Ovary (tissue), 9 donors: ENCODE measurements around the gene LRP1B. TPM values are rescaled to one million over a fixed set of nuclear protein-coding genes. Genes with fewer than 3 reads are reported as not detected.

Source experiments
- DNase-seq, 5 donors: peaks; one replicate each; pipeline ENCODE4 v3.0.0-alpha.2; 2019 to 2020
- H3K27ac ChIP-seq, 2 donors: fragments of 200-600 bp; one replicate each; pipeline versions ENCODE4 v1.5.1 to v1.8.0; 2019 to 2022
- H3K27me3 ChIP-seq: fragments of 200-600 bp; one replicate; pipeline ENCODE4 v1.8.0; 2022
- H3K36me3 ChIP-seq: fragments of 200-600 bp; sonication (generic); one replicate; pipeline ENCODE4 v1.5.1; 2019
- H3K4me1 ChIP-seq: one replicate; pipeline ENCODE4 v1.8.1; 2013; ENCODE audit warnings: mild to moderate bottlenecking, moderate library complexity; ENCODE audit not compliant: insufficient read depth
- H3K4me3 ChIP-seq: fragments of 200-600 bp; sonication (generic); one replicate; pipeline ENCODE4 v1.5.1; 2017
- H3K9me3 ChIP-seq, 2 donors: fragments of 200-600 bp in 1 of 2; sonication (generic) in 1 of 2; one replicate each; pipeline versions ENCODE4 v1.5.1 to v1.8.1; 2013 to 2019; ENCODE audit warnings: mild to moderate bottlenecking in 1 of 2, moderate library complexity in 1 of 2
- CTCF ChIP-seq, 3 donors: fragments of 450-650 bp in 2 of 3; fragments of 200-600 bp in 1 of 3; IDR thresholded peaks; one replicate each; pipeline versions ENCODE4 v1.5.1 to v1.8.0; 2016 to 2022; ENCODE audit warnings: antibody characterized with exemption in 3 of 3, mild to moderate bottlenecking in 1 of 3
- EP300 ChIP-seq: sonication (generic); formaldehyde crosslinking; IDR thresholded peaks from one replicate; pipeline ENCODE4 v1.6.1; 2017; ENCODE audit warnings: antibody characterized with exemption
- POLR2A ChIP-seq: fragments of 450-650 bp; IDR thresholded peaks from one replicate; pipeline ENCODE4 v1.6.1; 2017; ENCODE audit warnings: antibody characterized with exemption, mild to moderate bottlenecking, moderate library complexity
- WGBS, 3 donors: extraction: QIAGEN DNeasy Blood & Tissue Kit in 1 of 3; methylation state at CpG; one replicate each; pipeline versions ENCODE4 v1.1.5 to v1.1.7; 2013 to 2017; 5-methylcytosine and 5-hydroxymethylcytosine counted together
- intact Hi-C, 4 donors: fragments of 100-400 bp; cut with DNase I; formaldehyde crosslinking; loops; one replicate each; pipeline versions ENCODE4 v1.11.0 to v1.15.1; 2022 to 2023
- polyA plus RNA-seq, 2 donors: library from polyadenylated mRNA; stranded (reverse); fragments of 200-250 nt in 1 of 2; fragments of 350-450 nt in 1 of 2; fragmentation: Illumina TruSeq in 1 of 2; extraction: RNeasy Lipid Tissue Mini Kit (QIAGEN cat#74804) in 1 of 2; gene quantifications; one replicate each; pipeline ENCODE4 v1.2.3, GENCODE V29; 2013 to 2014
- total RNA-seq, 7 donors: library from RNA; depleted of rRNA in 2 of 7; stranded (reverse); fragments of >200 nt in 2 of 7; fragmentation: NEBNext Ultra II Directional in 3 of 7; extraction: Animal tissue kit (Norgen Biotek cat#: 25700) in 3 of 7; gene quantifications; one replicate each; pipeline versions ENCODE4 v1.1.0 to v1.2.4, GENCODE V29; 2016 to 2023
- donor health status: DM: no; HTN: no; CAD: no; lungs with moderate emphysema.
- donor health status: DM: no; HTN: no; CAD: no.
- donor health status: Bipolar disorder and iron deficiency.
- donor health status: DM: yes; HTN: yes; CAD: no.
- donor health status: DM: no; HTN: no; CAD: no.
- donor health status: DM: yes; HTN: yes; CAD: no.

Gene LRP1B
- total and polyA plus RNA-seq, 9 donors, result 0.08 to 2.6 (median 0.37) TPM

- intact Hi-C loops, result no loop called here
- TF ChIP-seq CTCF (IDR thresholded peaks at IDR 0.05), result no peak
- TF ChIP-seq POLR2A, result no peak
- no peak for TF ChIP-seq EP300
- WGBS, 3 donors, result 20 to 42% (median 33%) methylated on average over 1 of the region's 1 CpG
- no peak for DNase-seq
- H3K36me3 ChIP-seq, result no peaks in the 10 kb centered on the region
- no peak overlapping the region for H3K4me3 ChIP-seq
- no peaks in the 10 kb centered on the region for H3K9me3 ChIP-seq
- H3K27ac ChIP-seq, result no peak overlapping the region
- no peaks in the 10 kb centered on the region for H3K27me3 ChIP-seq
- no peaks in the 10 kb centered on the region for H3K4me1 ChIP-seq
Measured at GRCh38 chr2:140593132-140593531, 1537.7 kb downstream of the LRP1B start.

- H3K27ac ChIP-seq, result no peak overlapping the region
- H3K27me3 ChIP-seq, result no peaks in the 10 kb centered on the region
- TF ChIP-seq POLR2A, result no peak
- TF ChIP-seq EP300, result no peak
- TF ChIP-seq CTCF (IDR thresholded peaks at IDR 0.05), result no peak
- no peaks in the 10 kb centered on the region for H3K9me3 ChIP-seq
- no peaks in the 10 kb centered on the region for H3K4me1 ChIP-seq
- DNase-seq, result no peak
- H3K4me3 ChIP-seq, result no peak overlapping the region
- H3K36me3 ChIP-seq, result no peaks in the 10 kb centered on the region
- intact Hi-C loops, result no loop called here
Measured at GRCh38 chr2:140589696-140590095, 1541.1 kb downstream of the LRP1B start.

GRCh38 chr2:140589273-140589672 lies 1541.5 kb downstream of the LRP1B start:
- intact Hi-C loops, result no loop called here
- no peak overlapping the region for H3K27ac ChIP-seq
- H3K4me1 ChIP-seq, result no peaks in the 10 kb centered on the region
- H3K36me3 ChIP-seq, result no peaks in the 10 kb centered on the region
- no peak for DNase-seq
- TF ChIP-seq EP300 (no peak), CTCF (IDR thresholded peaks at IDR 0.05) (no peak), POLR2A (no peak)
- no peaks in the 10 kb centered on the region for H3K9me3 ChIP-seq
- H3K27me3 ChIP-seq, result no peaks in the 10 kb centered on the region
- no peak overlapping the region for H3K4me3 ChIP-seq
- WGBS, 3 donors, result 53 to 60% (median 59%) methylated on average over 1 of the region's 1 CpG

- no peak for DNase-seq
- Histone ChIP-seq H3K36me3 (no peaks in the 10 kb centered on the region), H3K27ac (no peak overlapping the region), H3K9me3 (no peaks in the 10 kb centered on the region), H3K27me3 (no peaks in the 10 kb centered on the region), H3K4me1 (no peaks in the 10 kb centered on the region), H3K4me3 (no peak overlapping the region)
- TF ChIP-seq EP300 (no peak), POLR2A (no peak), CTCF (IDR thresholded peaks at IDR 0.05) (no peak)
- 76 to 85% (median 78%) methylated on average over 2 of the region's 2 CpGs for WGBS, 3 donors
- intact Hi-C loops, result no loop called here
Measured at GRCh38 chr2:140586379-140586778, 1544.4 kb downstream of the LRP1B start.

DNA sequence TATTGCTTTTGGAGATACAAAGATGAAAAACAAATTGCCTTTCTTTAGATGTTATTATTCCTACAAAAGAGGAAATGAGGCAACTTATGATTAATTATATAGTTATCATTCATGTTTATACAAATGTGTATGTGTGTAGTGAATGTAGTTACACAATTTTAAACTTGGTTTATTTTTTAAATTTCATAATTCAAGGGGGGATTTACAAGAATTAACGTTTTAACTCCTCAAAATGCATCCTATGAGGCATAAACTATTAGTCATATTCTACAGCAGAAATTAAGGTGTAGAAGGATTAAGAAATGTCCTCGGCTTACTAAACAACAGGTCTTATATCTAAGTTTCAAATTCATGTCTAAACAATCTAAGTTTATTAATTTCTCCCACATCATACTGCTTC lies 1545.8 kb downstream of the LRP1B start:
- Histone ChIP-seq H3K27ac (no peak overlapping the region), H3K36me3 (no peaks in the 10 kb centered on the region), H3K4me1 (no peaks in the 10 kb centered on the region), H3K9me3 (no peaks in the 10 kb centered on the region), H3K4me3 (no peak overlapping the region), H3K27me3 (no peaks in the 10 kb centered on the region)
- no peak for DNase-seq
- intact Hi-C loops, result no loop called here
- WGBS, 3 donors, result 22 to 30% (median 30%) methylated on average over 2 of the region's 2 CpGs
- TF ChIP-seq EP300 (no peak), POLR2A (no peak), CTCF (IDR thresholded peaks at IDR 0.05) (no peak)
